GM13976 (cell line): ENCODE results near the gene SERPINF2.

Experiments
- DNase-seq: peaks from one replicate; pipeline ENCODE4 v3.0.0; 2012; ENCODE audit warnings: low spot score
- in situ Hi-C: fragments of 300-500 bp; cut with MboI; formaldehyde crosslinking; loops from one replicate; pipeline ENCODE4 v1.12.0; 2022; ENCODE audit warnings: low sequenced_read_pairs, mixed read lengths, inconsistent platforms; ENCODE audit not compliant: unreplicated experiment
- TF ChIP-seq, protein P1 (sequence below): IDR thresholded peaks from 2 replicates; pipeline ENCODE4 v1.5.1; 2012; ENCODE audit warnings: borderline replicate concordance, mild to moderate bottlenecking; ENCODE audit not compliant: insufficient read depth; ENCODE audit errors: extremely low read depth, missing control alignments, control extremely low read depth

The SERPINF2 gene

DNA sequence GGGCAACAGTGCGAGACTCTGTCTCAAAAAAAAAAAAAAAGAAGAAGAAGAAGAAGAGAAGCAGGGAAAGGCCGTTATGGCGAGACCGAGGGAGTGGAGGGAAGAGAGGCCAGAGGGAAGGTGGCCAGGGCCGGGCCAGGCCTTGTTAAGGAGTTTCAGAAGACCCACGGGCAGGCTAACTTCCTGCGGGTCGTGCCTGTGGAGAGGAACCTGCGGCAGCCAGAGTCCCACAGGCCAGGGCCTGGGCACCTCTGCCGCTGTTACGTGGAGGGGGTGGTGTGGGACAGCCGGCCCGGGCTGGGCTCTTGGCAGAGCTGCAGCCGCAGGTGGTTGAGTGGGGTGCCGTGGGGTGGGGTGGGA lies 12.7 kb upstream of the SERPINF2 start:
- TF ChIP-seq, protein P1, sequence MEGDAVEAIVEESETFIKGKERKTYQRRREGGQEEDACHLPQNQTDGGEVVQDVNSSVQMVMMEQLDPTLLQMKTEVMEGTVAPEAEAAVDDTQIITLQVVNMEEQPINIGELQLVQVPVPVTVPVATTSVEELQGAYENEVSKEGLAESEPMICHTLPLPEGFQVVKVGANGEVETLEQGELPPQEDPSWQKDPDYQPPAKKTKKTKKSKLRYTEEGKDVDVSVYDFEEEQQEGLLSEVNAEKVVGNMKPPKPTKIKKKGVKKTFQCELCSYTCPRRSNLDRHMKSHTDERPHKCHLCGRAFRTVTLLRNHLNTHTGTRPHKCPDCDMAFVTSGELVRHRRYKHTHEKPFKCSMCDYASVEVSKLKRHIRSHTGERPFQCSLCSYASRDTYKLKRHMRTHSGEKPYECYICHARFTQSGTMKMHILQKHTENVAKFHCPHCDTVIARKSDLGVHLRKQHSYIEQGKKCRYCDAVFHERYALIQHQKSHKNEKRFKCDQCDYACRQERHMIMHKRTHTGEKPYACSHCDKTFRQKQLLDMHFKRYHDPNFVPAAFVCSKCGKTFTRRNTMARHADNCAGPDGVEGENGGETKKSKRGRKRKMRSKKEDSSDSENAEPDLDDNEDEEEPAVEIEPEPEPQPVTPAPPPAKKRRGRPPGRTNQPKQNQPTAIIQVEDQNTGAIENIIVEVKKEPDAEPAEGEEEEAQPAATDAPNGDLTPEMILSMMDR: no peak
- in situ Hi-C loops: no loop called here
- DNase-seq: no peak

DNA sequence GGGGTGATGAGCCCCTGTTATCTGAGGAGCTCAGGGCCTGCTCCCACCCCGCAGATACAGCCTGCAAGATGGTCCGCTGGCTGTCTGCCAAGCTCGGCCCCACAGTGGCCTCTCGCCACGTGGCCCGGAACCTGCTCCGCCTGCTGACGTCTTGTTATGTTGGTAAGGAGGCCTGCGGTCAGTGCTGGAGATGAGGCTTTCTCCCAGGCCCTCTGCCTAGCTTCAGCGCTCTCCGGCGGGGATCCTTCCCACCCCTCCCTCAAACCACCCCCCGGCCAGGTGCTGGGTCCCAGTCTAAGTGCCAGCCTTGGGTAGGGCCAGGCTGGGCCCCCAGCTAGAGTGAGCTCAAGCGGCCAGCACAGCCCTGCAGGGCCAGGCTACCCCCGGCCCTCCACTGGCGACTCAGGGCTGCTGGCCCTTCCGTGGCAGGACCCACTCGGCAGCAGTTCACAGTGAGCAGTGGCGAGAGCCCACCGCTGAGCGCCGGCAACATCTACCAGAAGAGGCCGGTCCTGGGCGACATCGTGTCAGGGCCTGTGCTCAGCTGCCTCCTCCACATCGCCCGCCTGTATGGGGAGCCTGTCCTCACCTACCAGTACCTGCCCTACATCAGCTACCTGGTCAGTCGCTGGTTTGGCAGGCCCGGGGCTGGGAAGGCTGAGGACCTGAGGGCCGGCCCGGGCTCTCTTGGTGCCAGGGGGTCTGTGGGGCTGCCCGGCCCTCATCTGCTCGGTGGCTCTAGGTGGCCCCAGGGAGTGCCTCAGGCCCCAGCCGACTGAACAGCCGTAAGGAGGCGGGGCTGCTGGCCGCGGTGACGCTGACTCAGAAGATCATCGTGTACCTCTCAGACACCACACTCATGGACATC lies 12.1 kb upstream of the SERPINF2 start:
- in situ Hi-C loops: no loop called here
- TF ChIP-seq, protein P1: no peak
- no peak for DNase-seq

DNA sequence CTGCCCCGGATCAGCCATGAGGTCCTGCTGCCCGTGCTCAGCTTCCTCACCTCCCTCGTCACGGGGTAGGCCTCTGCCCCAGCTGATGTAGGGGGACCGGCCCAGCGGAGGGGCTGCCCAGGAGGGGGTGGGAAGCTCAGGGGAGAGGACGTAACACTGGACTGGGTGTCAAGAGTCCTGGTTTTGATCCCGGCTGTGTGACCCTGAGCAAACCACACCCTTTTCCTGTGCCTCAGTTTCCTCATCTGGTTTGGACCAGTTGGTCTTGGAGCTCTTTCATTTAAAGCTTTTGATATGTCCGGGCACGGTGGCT lies 11.5 kb upstream of the SERPINF2 start:
- DNase-seq: no peak
- in situ Hi-C loops: no loop called here
- TF ChIP-seq, protein P1: no peak

DNA sequence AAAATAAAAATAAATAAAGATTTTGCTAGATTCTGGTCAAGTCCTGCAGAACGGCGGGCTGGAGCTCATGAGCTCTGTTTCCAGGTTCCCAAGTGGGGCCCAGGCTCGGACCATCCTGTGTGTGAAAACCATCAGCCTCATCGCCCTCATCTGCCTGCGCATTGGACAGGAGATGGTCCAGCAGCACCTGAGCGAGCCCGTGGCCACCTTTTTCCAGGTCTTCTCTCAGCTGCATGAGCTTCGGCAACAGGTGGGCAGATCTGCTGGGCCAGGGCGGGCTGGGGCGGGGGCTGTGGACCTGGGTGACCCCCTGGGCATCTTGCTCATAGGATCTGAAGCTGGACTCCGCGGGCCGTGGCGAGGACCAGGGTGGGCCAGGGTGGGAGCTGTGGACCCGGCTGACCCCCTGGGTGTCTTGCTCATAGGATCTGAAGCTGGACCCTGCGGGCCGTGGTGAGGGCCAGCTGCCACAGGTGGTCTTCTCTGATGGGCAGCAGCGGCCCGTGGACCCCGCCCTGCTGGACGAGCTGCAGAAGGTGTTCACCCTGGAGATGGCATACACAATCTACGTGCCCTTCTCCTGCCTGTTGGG lies 10.3 kb upstream of the SERPINF2 start:
- DNase-seq: no peak
- TF ChIP-seq, protein P1: no peak
- in situ Hi-C loops: no loop called here

DNA sequence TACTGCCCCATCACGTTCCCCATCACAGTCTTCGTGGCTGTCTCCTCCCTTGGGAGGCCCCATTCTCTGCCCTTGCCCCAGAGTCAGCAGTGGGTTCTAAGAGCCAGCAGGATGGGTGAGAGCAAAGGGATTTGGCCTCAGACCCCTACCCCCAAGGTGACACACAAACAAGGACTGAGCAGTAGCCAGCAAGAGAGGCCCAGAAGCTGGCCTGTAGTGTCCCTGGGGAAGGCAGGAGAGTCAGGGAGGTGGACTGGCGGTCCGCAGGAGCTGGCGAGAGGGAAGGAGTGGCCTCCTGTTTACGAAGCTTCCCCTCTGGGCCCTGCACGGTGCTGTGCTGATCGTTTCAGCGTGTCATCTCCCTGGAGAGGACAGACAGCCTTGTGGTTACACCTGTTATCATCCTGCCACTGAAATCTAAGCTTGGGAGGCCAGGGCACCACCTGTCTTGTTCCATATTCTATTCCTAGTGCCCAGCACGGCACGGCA lies 9.8 kb upstream of the SERPINF2 start:
- in situ Hi-C loops: no loop called here
- DNase-seq: no peak
- TF ChIP-seq, protein P1: no peak

DNA sequence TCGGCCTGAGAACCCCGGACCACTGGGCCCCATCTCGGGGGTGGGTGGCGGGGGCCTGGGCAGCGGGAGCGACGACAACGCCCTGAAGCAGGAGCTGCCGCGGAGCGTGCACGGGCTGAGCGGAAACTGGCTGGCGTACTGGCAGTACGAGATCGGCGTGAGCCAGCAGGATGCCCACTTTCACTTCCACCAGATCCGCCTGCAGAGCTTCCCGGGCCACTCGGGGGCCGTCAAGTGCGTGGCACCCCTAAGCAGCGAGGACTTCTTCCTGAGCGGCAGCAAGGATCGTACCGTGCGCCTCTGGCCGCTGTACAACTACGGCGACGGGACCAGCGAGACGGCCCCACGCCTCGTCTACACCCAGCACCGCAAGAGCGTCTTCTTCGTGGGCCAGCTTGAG lies 8.9 kb upstream of the SERPINF2 start:
- TF ChIP-seq, protein P1: no peak
- in situ Hi-C loops: no loop called here
- DNase-seq: no peak
